ENCODE measurements around the gene SYN1.

DNA sequence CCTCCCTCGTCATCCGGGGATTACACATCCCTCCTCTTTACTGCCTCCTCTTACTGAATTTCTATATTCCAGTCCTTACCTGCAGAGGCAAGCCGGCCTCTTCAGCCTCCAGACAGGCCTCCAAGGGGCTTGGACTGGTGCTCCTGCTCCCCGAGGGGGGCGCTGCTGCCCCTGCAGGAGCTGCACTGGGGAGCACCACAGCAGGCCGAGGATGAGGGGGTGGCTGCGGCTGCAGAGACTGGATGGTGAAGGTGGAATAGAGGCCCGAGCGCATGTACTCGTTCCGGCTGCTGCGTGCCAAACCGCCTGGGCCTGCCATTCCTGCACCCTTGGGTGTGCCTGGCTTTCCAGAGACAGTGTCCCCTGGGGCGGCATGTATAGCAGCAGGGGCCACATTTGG lies 19.2 kb upstream of the SYN1 start:
- TF ChIP-seq, protein P1, sequence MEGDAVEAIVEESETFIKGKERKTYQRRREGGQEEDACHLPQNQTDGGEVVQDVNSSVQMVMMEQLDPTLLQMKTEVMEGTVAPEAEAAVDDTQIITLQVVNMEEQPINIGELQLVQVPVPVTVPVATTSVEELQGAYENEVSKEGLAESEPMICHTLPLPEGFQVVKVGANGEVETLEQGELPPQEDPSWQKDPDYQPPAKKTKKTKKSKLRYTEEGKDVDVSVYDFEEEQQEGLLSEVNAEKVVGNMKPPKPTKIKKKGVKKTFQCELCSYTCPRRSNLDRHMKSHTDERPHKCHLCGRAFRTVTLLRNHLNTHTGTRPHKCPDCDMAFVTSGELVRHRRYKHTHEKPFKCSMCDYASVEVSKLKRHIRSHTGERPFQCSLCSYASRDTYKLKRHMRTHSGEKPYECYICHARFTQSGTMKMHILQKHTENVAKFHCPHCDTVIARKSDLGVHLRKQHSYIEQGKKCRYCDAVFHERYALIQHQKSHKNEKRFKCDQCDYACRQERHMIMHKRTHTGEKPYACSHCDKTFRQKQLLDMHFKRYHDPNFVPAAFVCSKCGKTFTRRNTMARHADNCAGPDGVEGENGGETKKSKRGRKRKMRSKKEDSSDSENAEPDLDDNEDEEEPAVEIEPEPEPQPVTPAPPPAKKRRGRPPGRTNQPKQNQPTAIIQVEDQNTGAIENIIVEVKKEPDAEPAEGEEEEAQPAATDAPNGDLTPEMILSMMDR (IDR thresholded peaks at IDR 0.05), result no peak
- TF ChIP-seq POLR2AphosphoS5 (IDR thresholded peaks at IDR 0.05; ENCODE audit: insufficient read depth in 1 of 2, low read depth in 1 of 2), result no peak

All from vagina (tissue), 2 donors.